ENCODE results near the gene RAB18. TPM values are rescaled to one million over a fixed set of nuclear protein-coding genes. Genes with fewer than 3 reads are reported as not detected.

Gene RAB18
- total RNA-seq: 49.7 and 50.1 TPM in 2 replicates

DNA sequence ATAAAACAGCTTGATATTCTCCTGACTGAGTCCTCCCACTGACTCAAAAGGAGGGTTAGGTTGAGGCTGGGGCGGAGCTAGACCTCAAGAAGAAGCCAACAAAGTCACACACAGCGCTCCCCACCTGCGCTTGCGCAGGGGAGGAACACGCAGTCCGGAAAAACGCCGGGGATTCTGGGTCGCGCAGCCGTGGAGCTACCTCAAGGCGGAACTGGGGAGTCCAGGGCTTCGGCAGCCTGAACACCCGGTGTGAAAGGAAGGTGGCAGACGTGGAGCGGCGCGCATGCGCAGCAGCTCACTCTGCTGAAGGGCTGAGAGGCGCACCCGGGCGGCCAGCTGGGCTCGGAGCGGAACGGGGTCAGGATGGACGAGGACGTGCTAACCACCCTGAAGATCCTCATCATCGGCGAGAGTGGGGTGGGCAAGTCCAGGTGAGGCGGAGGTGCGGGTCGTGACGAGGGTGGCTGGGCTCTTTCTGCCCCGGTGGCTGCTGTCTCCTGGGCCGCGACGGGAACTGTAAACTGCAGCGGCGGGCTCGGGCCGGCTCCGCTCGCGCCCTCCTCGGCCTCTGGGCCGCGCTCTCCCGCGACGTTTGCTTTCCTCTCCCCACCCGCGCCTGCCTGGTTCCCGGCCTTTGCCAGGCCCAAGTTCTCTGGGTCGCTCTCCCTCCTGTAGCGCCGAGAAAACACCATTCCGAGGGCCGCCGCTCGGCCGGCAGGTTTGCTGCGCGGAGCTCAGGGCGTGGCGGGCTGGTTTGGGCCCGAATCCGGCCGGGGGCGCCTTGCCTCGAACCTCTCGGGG is at the start of gene RAB18:
TSS of gene RAB18 (plus strand) at position 298 of the 801 bp plus-strand sequence. CDS start at position 364, 66 bp downstream.

Other genes starting within 250 kb of the RAB18 start
- 0.43 and 0.72 TPM in 2 replicates for gene MKX, start 241.5 kb downstream of the RAB18 start, total RNA-seq